ENCODE data around the gene CKAP4. TPM values are rescaled to one million over a fixed set of nuclear protein-coding genes. Genes with fewer than 3 reads are reported as not detected.

The CKAP4 gene
- total RNA-seq, 1 experiment from 2014 or later = 69.6 TPM

DNA sequence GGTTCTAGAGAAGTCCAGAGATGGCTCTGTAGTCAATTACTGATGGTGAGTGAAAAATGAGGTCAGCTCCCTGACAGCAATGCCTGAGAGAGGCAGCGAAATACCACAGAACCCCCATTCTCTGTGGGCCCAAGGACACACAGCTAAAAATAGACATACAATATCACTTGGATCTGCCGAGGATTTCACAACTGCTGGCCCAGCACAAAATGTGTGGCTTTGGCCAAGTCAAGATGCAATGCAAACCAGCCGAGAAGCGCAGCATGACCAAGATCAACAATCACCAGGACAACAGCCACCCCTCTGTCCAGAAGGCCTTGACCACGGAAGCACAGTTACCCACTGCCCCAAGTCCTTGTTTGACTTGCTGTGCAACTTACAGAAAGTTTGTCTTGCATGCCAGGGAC, 52.2 kb downstream of the CKAP4 start (continued):
- TF ChIP-seq, protein P1, sequence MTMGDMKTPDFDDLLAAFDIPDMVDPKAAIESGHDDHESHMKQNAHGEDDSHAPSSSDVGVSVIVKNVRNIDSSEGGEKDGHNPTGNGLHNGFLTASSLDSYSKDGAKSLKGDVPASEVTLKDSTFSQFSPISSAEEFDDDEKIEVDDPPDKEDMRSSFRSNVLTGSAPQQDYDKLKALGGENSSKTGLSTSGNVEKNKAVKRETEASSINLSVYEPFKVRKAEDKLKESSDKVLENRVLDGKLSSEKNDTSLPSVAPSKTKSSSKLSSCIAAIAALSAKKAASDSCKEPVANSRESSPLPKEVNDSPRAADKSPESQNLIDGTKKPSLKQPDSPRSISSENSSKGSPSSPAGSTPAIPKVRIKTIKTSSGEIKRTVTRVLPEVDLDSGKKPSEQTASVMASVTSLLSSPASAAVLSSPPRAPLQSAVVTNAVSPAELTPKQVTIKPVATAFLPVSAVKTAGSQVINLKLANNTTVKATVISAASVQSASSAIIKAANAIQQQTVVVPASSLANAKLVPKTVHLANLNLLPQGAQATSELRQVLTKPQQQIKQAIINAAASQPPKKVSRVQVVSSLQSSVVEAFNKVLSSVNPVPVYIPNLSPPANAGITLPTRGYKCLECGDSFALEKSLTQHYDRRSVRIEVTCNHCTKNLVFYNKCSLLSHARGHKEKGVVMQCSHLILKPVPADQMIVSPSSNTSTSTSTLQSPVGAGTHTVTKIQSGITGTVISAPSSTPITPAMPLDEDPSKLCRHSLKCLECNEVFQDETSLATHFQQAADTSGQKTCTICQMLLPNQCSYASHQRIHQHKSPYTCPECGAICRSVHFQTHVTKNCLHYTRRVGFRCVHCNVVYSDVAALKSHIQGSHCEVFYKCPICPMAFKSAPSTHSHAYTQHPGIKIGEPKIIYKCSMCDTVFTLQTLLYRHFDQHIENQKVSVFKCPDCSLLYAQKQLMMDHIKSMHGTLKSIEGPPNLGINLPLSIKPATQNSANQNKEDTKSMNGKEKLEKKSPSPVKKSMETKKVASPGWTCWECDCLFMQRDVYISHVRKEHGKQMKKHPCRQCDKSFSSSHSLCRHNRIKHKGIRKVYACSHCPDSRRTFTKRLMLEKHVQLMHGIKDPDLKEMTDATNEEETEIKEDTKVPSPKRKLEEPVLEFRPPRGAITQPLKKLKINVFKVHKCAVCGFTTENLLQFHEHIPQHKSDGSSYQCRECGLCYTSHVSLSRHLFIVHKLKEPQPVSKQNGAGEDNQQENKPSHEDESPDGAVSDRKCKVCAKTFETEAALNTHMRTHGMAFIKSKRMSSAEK (CRISPR knock-in tag; IDR thresholded peaks at IDR 0.05; ENCODE audit: borderline replicate concordance) = no peak
- TF ChIP-seq FOXJ3 (CRISPR knock-in tag; IDR thresholded peaks at IDR 0.05; ENCODE audit: borderline replicate concordance) (no peak), CREB1 (CRISPR knock-in tag; IDR thresholded peaks at IDR 0.05) (no peak), ZNF317 (CRISPR knock-in tag; IDR thresholded peaks at IDR 0.05; ENCODE audit: borderline replicate concordance, low read depth) (no peak), TEAD1 (CRISPR knock-in tag; IDR thresholded peaks at IDR 0.05) (no peak)

DNA sequence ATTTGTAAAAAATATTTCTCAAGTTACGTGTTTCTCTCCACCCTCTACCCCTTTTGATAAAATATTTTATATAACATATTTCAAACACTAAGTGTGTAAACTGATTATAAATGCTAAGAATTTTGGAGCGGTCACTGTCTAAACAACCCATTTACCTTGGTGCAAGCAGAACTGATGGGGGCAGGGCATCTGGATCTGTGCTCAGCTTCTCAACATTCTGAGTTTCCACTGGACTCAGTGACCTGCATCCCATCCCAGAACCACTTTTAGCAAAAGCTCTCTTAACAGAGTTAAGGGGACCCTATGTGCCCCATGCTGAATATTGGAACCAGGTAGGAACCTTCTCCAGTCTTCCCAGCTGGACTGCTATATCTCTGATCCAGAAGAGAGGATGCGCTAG, 53.5 kb downstream of the CKAP4 start:
- Mint-ChIP-seq H3K9me3 (peaks cover 5% of the 10 kb centered on the region), H3K36me3 (no peaks in the 10 kb centered on the region), H3K27me3 (ENCODE audit: low read depth) (no peaks in the 10 kb centered on the region), H3K4me3 (no peak overlapping the region), H3K27ac (no peak overlapping the region), H3K4me1 (no peaks in the 10 kb centered on the region)
- TF ChIP-seq, protein P2, sequence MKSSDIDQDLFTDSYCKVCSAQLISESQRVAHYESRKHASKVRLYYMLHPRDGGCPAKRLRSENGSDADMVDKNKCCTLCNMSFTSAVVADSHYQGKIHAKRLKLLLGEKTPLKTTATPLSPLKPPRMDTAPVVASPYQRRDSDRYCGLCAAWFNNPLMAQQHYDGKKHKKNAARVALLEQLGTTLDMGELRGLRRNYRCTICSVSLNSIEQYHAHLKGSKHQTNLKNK (CRISPR knock-in tag; IDR thresholded peaks at IDR 0.05) = no peak
- TF ChIP-seq FOXK1 (CRISPR knock-in tag; IDR thresholded peaks at IDR 0.05) (no peak), ZNF138 (CRISPR knock-in tag; conservative IDR thresholded peaks at IDR 0.05) (no peak)
- DNase-seq (ENCODE audit: low spot score) (no peak), ATAC-seq (no peak)
- ChIA-PET POLR2A (no interaction called here), CTCF (interaction anchor here (1.3 kb wide), 1 partner anchor 32 kb away, joined by 4 read pairs; no protein-coding TSS in a partner anchor)

DNA sequence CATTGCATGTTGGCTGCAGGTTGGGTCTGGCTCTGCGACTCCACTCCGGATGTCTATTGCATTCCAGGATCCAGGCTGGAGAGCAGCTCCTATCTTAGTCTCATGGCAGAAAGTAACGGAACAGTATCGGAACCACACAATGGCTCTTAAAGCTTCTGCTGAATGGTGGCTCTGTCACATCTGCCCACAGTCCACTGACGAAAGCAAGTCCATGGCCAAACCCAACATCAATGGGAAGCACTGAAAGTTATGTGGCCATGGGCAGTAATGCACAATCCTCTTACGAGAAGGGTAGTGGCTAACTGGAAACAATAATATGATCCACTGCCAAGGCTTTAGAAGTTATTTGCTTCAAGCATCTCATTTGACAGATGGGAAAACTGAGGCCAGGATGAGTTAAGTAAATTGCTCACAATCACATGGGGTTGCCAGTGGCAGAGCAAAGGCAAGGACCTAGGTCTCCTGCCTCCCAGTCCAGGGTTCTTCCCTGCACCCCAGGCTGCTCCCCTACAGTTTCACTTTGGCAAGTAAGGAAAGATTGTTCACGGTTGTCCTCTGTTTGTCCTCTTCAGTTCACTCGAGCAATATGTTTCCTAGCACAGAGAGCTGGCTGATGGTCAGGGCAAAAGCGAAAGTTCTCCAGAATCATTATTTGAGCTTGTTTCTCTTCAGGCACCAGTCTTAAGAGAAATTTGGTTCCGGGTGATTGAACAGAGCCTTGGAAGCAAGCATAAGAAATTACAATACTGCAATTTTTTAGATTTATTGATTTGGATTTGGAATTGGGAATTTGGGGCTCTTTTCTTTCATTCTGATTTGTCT, 54.2 kb downstream of the CKAP4 start:
- no peak for TF ChIP-seq ZNF232 (CRISPR knock-in tag; IDR thresholded peaks at IDR 0.05)
- TF ChIP-seq ZNF396 (CRISPR knock-in tag; IDR thresholded peaks at IDR 0.05; ENCODE audit: borderline replicate concordance) = no peak
- TF ChIP-seq, protein P2 (CRISPR knock-in tag; IDR thresholded peaks at IDR 0.05) = no peak
- TF ChIP-seq FOXJ3 (CRISPR knock-in tag; IDR thresholded peaks at IDR 0.05; ENCODE audit: borderline replicate concordance) = no peak
- TF ChIP-seq ZNF416 (CRISPR knock-in tag; IDR thresholded peaks at IDR 0.05) = no peak
- TF ChIP-seq, protein P3, sequence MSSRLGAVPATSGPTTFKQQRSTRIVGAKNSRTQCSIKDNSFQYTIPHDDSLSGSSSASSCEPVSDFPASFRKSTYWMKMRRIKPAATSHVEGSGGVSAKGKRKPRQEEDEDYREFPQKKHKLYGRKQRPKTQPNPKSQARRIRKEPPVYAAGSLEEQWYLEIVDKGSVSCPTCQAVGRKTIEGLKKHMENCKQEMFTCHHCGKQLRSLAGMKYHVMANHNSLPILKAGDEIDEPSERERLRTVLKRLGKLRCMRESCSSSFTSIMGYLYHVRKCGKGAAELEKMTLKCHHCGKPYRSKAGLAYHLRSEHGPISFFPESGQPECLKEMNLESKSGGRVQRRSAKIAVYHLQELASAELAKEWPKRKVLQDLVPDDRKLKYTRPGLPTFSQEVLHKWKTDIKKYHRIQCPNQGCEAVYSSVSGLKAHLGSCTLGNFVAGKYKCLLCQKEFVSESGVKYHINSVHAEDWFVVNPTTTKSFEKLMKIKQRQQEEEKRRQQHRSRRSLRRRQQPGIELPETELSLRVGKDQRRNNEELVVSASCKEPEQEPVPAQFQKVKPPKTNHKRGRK (CRISPR knock-in tag; IDR thresholded peaks at IDR 0.05; ENCODE audit: borderline replicate concordance) = no peak
- TF ChIP-seq JAZF1 (CRISPR knock-in tag; IDR thresholded peaks at IDR 0.05) = no peak
- TF ChIP-seq, protein P4, sequence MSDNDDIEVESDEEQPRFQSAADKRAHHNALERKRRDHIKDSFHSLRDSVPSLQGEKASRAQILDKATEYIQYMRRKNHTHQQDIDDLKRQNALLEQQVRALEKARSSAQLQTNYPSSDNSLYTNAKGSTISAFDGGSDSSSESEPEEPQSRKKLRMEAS (CRISPR knock-in tag; IDR thresholded peaks at IDR 0.05) = no peak
- TF ChIP-seq OVOL2 (CRISPR knock-in tag; IDR thresholded peaks at IDR 0.05; ENCODE audit: borderline replicate concordance) = no peak
- no peak for TF ChIP-seq NR2C2 (CRISPR knock-in tag; IDR thresholded peaks at IDR 0.05)
- TF ChIP-seq, protein P5, sequence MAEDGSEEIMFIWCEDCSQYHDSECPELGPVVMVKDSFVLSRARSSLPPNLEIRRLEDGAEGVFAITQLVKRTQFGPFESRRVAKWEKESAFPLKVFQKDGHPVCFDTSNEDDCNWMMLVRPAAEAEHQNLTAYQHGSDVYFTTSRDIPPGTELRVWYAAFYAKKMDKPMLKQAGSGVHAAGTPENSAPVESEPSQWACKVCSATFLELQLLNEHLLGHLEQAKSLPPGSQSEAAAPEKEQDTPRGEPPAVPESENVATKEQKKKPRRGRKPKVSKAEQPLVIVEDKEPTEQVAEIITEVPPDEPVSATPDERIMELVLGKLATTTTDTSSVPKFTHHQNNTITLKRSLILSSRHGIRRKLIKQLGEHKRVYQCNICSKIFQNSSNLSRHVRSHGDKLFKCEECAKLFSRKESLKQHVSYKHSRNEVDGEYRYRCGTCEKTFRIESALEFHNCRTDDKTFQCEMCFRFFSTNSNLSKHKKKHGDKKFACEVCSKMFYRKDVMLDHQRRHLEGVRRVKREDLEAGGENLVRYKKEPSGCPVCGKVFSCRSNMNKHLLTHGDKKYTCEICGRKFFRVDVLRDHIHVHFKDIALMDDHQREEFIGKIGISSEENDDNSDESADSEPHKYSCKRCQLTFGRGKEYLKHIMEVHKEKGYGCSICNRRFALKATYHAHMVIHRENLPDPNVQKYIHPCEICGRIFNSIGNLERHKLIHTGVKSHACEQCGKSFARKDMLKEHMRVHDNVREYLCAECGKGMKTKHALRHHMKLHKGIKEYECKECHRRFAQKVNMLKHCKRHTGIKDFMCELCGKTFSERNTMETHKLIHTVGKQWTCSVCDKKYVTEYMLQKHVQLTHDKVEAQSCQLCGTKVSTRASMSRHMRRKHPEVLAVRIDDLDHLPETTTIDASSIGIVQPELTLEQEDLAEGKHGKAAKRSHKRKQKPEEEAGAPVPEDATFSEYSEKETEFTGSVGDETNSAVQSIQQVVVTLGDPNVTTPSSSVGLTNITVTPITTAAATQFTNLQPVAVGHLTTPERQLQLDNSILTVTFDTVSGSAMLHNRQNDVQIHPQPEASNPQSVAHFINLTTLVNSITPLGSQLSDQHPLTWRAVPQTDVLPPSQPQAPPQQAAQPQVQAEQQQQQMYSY (CRISPR knock-in tag; IDR thresholded peaks at IDR 0.05) = no peak
- no peak for TF ChIP-seq ZNF423 (CRISPR knock-in tag; IDR thresholded peaks at IDR 0.05)
- TF ChIP-seq SP1 (CRISPR knock-in tag; conservative IDR thresholded peaks at IDR 0.05) = no peak
- TF ChIP-seq, protein P6, sequence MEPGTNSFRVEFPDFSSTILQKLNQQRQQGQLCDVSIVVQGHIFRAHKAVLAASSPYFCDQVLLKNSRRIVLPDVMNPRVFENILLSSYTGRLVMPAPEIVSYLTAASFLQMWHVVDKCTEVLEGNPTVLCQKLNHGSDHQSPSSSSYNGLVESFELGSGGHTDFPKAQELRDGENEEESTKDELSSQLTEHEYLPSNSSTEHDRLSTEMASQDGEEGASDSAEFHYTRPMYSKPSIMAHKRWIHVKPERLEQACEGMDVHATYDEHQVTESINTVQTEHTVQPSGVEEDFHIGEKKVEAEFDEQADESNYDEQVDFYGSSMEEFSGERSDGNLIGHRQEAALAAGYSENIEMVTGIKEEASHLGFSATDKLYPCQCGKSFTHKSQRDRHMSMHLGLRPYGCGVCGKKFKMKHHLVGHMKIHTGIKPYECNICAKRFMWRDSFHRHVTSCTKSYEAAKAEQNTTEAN (CRISPR knock-in tag; IDR thresholded peaks at IDR 0.05) = no peak
- no peak for TF ChIP-seq ATF1 (CRISPR knock-in tag; IDR thresholded peaks at IDR 0.05)
- Mint-ChIP-seq H3K27me3 (ENCODE audit: low read depth) (no peaks in the 10 kb centered on the region; the same call in 1 of the 2 replicates), H3K36me3 (no peaks in the 10 kb centered on the region), H3K4me3 (no peak overlapping the region), H3K27ac (no peak overlapping the region), H3K9me3 (peaks cover 5% of the 10 kb centered on the region), H3K4me1 (peaks cover 5% of the 10 kb centered on the region)
- CTCF ChIA-PET = no interaction called here
- no peak for DNase-seq (ENCODE audit: low spot score)
- POLR2A ChIA-PET = no interaction called here
- no peak for ATAC-seq
